ENCODE results near the gene SCN1B.

Gene SCN1B

GRCh38 chr19:35075202-35076025 is 45.1 kb downstream of the SCN1B start (continued):
- TF ChIP-seq AEBP2 (tag by site-specific recombination; IDR thresholded peaks at IDR 0.05; ENCODE audit: borderline replicate concordance) (no peak), MEIS1 (CRISPR knock-in tag; IDR thresholded peaks at IDR 0.05; ENCODE audit: borderline replicate concordance) (no peak), WT1 (tag by site-specific recombination; IDR thresholded peaks at IDR 0.05) (no peak), ZNF704 (tag by site-specific recombination; IDR thresholded peaks at IDR 0.05) (no peak), ZNF692 (tag by site-specific recombination; IDR thresholded peaks at IDR 0.05) (no peak), ZSCAN30 (tag by site-specific recombination; IDR thresholded peaks at IDR 0.05) (no peak), ZNF488 (tag by site-specific recombination; IDR thresholded peaks at IDR 0.05) (no peak), ZNF521 (tag by site-specific recombination; IDR thresholded peaks at IDR 0.05) (no peak), ZNF302 (tag by site-specific recombination; IDR thresholded peaks at IDR 0.05; ENCODE audit: low read depth) (no peak), ZNF544 (tag by site-specific recombination; IDR thresholded peaks at IDR 0.05) (peak; percentile 32; the same call in 1 of the 2 replicates), ZNF513 (tag by site-specific recombination; IDR thresholded peaks at IDR 0.05) (no peak), ZNF473 (tag by site-specific recombination; IDR thresholded peaks at IDR 0.05) (no peak), ZNF114 (tag by site-specific recombination; IDR thresholded peaks at IDR 0.05) (no peak), ZNF660 (tag by site-specific recombination; IDR thresholded peaks at IDR 0.05) (no peak), KLF17 (tag by site-specific recombination; IDR thresholded peaks at IDR 0.05) (no peak), SP7 (tag by site-specific recombination; IDR thresholded peaks at IDR 0.05) (no peak), ZBTB21 (tag by site-specific recombination; IDR thresholded peaks at IDR 0.05) (no peak), ZNF10 (tag by site-specific recombination; IDR thresholded peaks at IDR 0.05) (no peak), ZNF571 (tag by site-specific recombination; IDR thresholded peaks at IDR 0.05) (no peak), ZNF837 (tag by site-specific recombination; IDR thresholded peaks at IDR 0.05) (no peak), ZNF239 (tag by site-specific recombination; IDR thresholded peaks at IDR 0.05) (no peak), PRDM2 (tag by site-specific recombination; IDR thresholded peaks at IDR 0.05; ENCODE audit: borderline replicate concordance) (no peak), ZNF433 (tag by site-specific recombination; IDR thresholded peaks at IDR 0.05; ENCODE audit: low read depth) (no peak), ZNF202 (tag by site-specific recombination; IDR thresholded peaks at IDR 0.05; ENCODE audit: borderline replicate concordance) (0 out of 2 replicates have a peak, but pooled peaks have one; percentile 75), PRDM1 (tag by site-specific recombination; IDR thresholded peaks at IDR 0.05) (peak; percentile 84), FEZF1 (tag by site-specific recombination; IDR thresholded peaks at IDR 0.05) (no peak), ZNF677 (tag by site-specific recombination; IDR thresholded peaks at IDR 0.05) (no peak)

All from HEK293 (cell line).